GM19099 (cell line): Measurements from ENCODE around the gene GCGR.

ENCODE experiments used
- POLR2A ChIP-seq: IDR thresholded peaks from 3 replicates; pipeline ENCODE4 v1.6.1; 2011; ENCODE audit warnings: low read depth; ENCODE audit not compliant: insufficient read length; ENCODE audit errors: extremely low read depth

GCGR gene

DNA sequence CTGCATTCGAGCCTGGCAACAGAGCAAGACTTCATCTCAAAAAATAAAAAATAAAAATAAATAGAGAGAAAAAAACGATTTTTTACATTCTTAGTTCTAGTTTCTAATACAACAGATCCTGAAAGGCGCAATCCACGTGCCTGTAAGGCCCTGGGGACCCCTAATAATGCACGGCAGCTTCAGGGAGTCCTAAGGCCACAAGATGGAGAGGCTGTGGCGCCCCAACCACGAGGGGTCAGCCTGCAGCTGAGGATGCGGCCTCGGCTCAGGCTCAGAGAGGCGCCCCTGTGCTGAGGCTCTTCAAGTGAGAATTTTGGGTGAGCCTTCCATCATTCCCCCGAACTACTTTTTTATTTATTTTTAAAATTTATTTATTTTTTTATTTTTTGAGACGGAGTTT is 45.5 kb downstream of the GCGR start:
- no peak for TF ChIP-seq POLR2A

DNA sequence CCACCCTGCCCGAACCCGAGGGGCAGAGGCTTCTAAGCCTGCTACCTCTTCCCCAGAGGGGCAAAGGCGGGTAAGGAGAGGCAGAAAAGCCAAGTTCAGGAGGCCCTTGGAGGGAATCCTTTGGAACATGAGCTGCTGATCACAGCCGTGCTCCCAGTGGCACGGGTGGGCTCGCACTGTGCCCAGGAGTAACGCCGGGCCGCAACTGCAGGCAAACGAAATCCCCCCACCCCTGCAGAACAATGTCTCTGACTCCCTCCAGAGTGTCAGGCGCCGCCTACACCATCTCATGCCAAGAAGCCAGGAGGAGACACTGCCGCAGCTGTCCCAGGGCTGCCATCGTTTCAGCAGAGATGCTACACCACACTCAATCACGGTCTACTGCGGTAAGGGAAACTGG is 47.5 kb downstream of the GCGR start:
- TF ChIP-seq POLR2A: no peak

DNA sequence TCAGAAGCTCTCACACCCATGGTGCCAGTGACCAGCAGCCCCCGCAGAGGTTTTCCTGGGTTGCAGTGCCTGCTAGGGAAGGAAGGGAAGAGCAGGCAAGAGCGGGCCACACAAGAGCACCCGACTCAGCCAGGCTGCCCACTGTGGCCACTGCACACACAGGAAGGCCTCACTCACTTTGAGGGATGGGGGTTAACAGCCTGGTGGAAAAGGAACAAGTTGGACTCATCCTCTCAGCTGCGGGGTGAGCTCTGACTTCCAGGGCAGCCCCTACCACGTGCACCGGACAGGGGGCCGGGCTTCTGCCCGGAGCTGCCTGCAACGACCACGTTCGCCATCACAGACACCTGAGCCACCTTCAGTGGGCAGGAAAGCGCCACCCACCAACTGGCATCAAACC is 48.3 kb downstream of the GCGR start:
- no peak for TF ChIP-seq POLR2A

DNA sequence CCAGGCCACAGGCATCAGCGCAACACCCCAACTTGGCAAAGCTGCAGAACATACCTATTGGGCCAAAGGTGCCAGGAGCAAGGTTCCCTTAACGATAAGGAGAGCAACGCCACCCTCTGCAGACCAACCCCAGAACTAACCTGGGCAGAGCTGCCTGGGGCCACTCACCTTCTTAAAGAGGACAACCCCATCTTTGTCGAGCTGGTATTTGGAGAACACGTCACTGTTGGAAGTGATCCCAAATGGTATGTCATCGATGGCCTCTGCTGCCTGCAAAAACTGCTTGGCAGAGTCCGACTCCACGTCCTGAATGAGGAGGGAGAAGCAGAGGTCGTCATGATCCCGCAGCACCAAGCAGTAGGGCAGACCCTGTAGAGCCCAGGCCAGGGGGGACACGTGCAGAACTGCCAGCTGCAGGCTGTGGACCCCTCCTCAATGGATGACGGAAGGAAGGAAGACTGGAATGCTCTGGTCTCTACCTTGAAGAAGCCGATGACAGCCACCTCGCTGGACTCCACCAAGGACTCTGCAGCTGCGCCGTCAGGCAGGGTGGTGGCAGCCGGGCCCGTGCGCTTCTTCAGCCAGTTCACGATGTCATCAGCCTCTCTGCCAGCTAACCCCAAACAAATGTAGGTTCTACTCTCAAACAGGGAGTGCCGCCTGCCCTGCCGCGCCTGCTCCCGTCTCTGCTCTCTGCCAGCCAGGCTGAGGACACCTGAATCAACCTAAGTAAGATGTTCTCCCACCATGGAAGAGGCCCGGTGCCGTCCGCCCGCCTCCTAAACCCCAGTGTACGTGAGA is 51.2 kb downstream of the GCGR start:
- no peak for TF ChIP-seq POLR2A

DNA sequence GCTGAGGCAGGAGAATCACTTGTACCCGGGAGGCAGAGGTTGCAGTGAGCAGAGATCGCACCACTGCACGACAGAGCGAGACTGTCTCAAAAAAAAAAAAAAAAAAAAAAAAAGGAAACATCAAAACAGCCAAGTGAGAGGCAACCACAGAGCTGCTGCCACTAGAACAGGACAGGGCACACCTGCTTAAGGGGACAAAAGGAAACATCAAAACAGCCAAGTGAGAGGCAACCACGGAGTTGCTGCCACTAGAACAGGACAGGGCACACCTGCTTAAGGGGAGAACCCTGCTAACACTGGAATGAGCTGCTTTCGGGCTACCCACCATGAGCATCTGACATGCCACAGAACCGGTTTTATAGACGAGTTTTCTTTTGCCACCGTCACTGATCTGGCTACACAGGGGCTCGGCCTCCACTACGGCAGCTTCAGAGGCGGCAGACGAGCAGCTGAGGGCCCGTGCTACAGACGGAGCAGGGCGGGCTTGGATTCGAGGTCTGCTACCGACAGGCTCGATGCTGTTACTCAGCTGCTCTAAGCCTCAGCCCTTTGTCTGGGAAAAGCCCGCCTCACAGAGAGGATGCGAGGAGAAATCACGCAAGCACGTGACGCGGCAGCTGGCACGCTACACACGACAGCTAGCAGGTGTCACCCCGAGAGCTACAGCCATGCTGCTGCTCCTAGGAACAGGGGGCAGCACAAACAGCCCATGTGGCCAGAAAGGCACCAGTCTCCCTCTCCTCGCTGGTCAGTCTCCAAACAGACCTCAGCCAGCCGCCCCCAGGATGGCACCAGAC is 54.4 kb downstream of the GCGR start:
- TF ChIP-seq POLR2A: no peak

DNA sequence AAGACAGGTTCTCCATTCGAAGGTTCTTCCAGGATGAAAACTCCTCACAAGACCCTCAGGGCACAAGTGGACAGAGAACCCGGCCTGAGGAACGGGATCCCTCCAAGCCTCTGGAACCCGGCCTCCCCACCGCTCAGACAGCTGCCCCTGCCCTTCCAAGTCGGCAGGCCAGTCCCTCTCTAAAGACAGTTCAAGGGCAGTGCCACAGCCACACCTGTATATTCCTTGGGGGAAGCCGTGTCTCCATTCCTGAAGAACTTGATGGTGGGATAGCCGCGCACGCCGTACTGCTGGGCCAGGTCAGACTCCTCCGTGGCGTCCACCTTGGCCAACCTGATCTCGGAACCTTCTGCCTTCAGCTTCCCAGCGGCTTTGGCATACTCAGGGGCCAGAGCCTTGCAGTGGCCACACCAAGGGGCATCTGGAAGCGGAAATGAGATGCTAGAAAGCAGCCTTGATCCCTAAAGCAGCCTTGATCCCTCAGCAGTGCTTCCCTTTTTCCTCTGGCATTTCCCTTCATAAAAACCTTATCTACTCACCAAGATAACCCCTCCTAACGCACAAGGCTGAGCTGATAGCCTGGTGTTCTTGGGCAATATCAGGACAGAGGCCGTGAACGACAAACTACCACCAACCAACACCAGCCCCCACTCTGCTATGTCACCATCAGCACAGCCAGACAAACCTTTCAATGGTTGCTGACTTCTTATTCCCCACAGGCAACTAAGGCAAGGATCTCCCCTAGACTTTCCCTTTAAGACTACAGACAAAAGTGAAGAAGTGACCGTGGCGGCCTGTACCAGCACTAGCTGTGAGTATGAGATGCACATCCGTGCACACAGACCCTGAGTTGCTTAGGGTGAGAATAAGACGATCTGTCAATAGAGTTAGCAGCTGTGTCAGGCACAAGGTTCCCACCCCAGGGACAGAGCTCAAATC is 55.3 kb downstream of the GCGR start:
- TF ChIP-seq POLR2A: no peak

DNA sequence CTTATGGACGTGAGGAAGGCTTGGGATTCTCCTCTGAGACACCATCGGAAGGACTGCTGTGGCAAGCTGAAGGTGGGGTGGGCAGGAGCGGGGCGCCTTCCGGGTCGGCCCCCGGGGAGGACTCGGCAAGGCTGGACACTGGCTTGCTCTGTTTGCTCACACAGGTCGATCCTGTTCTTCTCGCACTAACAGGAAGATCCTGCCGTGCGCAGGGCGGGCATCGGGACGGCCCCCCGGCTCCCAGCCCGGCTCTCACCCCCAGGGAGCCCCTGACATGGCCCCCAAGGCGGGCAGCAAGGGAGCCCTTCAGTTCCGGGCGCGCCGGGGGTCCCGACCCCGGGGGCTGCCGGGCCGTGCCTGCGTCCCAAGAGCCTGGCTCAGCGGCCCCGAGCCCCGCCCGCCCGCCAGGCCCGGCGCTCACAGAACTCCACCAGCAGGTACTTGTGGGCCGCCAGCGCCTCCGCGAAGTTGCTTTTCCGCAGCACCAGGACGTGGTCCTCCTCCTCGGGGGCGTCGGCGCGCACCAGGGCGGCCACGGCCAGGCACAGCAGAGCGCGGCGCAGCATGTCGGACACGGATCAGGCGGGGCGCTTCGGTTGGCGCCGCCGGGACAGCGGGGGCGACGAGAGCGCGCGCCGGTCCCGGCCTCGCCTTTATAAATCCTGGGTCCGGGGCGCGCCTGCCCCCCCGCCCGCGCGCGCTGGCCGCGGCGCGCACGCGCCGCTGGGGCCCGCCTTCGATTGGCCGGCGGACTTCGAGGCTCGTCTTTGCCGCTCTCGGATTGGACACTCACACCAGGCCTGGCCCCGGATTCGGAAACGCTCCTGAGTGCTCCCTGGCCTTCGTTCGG is 56.2 kb downstream of the GCGR start, which contains the start of gene P4HB:
Gene P4HB, minus strand, starts transcription at position 630 of the 850 bp plus-strand sequence. Its CDS starts 64 bp downstream, at position 566.
- TF ChIP-seq POLR2A: peak; percentile 97

DNA sequence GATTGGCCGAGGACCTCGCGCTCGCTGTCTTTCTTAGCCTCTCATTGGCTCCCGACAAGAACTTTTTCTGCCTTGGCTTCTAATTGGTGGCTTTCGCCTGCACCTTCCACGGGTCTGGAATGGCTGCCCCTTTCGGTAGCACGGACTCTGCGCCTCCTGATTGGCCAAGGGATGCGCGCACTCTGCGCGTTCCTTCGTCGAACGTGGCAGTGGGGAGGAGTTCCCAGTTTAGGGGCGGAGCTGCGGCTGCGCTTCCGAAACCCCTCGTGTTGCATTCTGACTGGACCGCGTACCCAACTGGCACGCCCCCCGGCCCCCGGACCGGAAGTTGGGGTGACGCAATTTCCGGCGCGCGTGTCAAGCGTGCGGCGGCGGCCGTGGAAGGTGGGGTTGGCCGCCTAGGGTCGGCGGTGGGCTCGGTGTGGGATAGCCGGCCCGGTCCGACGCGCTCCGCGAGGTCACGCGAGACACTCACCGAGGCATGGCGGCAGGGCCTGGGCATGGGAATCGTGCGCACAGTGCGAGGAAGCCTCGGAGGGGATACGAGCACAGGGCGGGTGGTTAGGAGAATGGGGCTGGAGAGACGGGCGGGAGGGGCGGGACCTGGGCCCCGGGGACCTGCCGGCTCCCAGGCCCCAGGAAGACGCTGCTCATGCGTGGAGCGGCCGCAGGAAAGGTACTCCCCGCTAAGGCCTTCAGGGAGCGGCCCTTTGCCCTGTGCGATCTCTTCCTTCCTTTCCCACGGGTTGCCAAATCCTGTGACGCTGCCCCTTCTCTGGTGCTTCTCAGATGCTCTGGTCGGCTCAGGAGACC is 57.0 kb downstream of the GCGR start:
- peak; percentile 93 for TF ChIP-seq POLR2A

DNA sequence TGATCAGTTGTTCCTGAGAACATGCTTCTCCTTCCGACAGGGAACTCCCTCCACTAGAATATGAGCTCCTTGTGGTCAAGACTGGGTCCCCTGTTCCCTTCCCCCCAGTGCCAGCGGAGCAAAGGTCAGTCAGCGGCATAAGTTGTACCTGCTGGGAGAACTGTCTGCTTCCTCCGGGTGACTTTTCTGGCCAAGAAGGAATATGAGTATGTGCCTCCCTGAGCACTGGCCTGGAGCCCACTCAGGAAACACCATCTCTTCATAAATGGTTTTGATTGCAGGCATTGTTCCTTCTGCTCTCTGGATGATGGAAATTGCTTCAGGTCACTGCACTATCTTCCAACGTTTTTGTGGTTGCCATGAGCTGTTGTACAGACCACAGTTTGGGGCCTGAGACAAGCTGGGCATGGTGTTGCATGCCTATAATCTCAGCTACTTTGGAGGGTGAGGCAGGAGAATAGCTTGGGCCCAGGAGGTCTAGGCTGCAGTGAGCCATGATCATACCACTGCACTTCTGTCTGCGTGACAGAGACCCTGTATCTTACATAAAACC is 59.2 kb downstream of the GCGR start:
- no peak for TF ChIP-seq POLR2A
